ENCODE results near the gene DGKG. TPM values are rescaled to one million over a fixed set of nuclear protein-coding genes. Genes with fewer than 3 reads are reported as not detected.

DGKG gene
- total and polyA plus RNA-seq, 9 of the 15 experiments (the other 6 are each of a cell fraction or from before 2014, with no cell fraction given): 0.01 to 0.36 (median 0.15) TPM

DNA sequence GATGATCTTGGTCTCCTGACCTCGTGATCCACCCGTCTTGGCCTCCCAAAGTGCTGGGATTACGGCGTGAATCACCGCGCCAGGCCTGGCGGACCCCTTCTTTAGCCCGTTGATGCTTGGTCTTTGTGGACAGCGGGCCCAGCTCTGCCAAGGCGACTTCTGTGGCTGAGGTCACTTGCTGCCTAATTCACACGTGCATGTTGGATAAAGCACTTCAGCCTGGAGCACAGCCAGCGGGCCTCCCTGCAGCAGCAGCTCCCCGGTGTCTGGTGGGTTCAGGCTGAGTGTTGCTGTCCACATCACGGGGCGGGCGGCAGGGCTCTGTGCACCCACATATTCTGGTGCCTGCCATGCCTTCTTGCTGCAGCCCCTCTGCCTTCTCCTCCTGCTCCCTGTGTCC lies 88.4 kb downstream of the DGKG start:
- ChIA-PET POLR2A (interaction anchor here (0.6 to 0.9 kb wide), 4 partner anchors 11 to 708 kb away, joined by 3 to 6 read pairs (median 4); no protein-coding TSS in a partner anchor), CTCF (ENCODE audit: low intra/inter-chr PET ratio) (no interaction called here)
- Histone ChIP-seq H3K36me3 (ENCODE audit: control insufficient read depth, insufficient read depth, low read length) (no peaks in the 10 kb centered on the region), H3K9ac (ENCODE audit: insufficient read depth in 1 of 2, low read depth in 2 of 2, low read length in 2 of 2) (no peak overlapping the region), H3K27me3 (ENCODE audit: control insufficient read depth in 2 of 2, insufficient read depth in 2 of 2, low read length in 2 of 2) (peaks cover 12 to 40% of the 10 kb centered on the region in 2 experiments; a peak in 4 of 5 replicates), H2AFZ (ENCODE audit: low read depth, low read length) (no peak overlapping the region), H3K9me1 (ENCODE audit: control insufficient read depth, insufficient read depth, low read length) (no peaks in the 10 kb centered on the region), H3K4me2 (ENCODE audit: insufficient read depth, low read length) (no peak overlapping the region), H4K20me1 (replicated peaks; ENCODE audit: control insufficient read depth, insufficient read depth, low read length) (no peaks in the 10 kb centered on the region), H3K79me2 (ENCODE audit: control insufficient read depth, insufficient read depth, low read length) (no peaks in the 10 kb centered on the region), H3K9me3 (replicated peaks; ENCODE audit: control insufficient read depth, insufficient read depth, low read depth, low read length) (no peaks in the 10 kb centered on the region), H3K4me1 (replicated peaks in 1 of 2; ENCODE audit: control insufficient read depth in 2 of 2, insufficient read depth in 2 of 2, low read length in 2 of 2) (no peaks in the 10 kb centered on the region), H3K4me3 (no peak overlapping the region), H3K27ac (ENCODE audit: extremely low read depth, low read depth, low read length) (no peak overlapping the region)
- intact Hi-C loops (cut with micrococcal nuclease): no loop called here
- BruUV-seq (replicated peaks): no TSS peak
- DNase-seq (ENCODE audit: extremely low read depth in 1 of 4, low spot score in 3 of 4): no peak
- TF ChIP-seq NR2C2 (CRISPR knock-in tag; IDR thresholded peaks at IDR 0.05) (no peak), NR2C2 (tag; IDR thresholded peaks at IDR 0.05) (no peak), TCF7L2 (IDR thresholded peaks at IDR 0.05; ENCODE audit: low read depth, low read length) (no peak), SAFB (IDR thresholded peaks at IDR 0.05; ENCODE audit: borderline replicate concordance, low read depth, low read length) (no peak), NCOA1 (IDR thresholded peaks at IDR 0.05; ENCODE audit: low read depth) (no peak), BRF2 (IDR thresholded peaks at IDR 0.05; ENCODE audit: borderline replicate concordance, insufficient read depth, insufficient read length) (no peak), NFE2 (IDR thresholded peaks at IDR 0.05; ENCODE audit: low read depth) (no peak), GABPA (tag; conservative IDR thresholded peaks at IDR 0.05; ENCODE audit: low read depth) (no peak), ESRRA (IDR thresholded peaks at IDR 0.05; ENCODE audit: borderline replicate concordance, low read depth) (no peak), NFIC (IDR thresholded peaks at IDR 0.05) (no peak), HDGF (IDR thresholded peaks at IDR 0.05) (no peak), SMAD2 (IDR thresholded peaks at IDR 0.05; ENCODE audit: low read depth, low read length) (no peak)
- TF ChIP-seq, protein P1, sequence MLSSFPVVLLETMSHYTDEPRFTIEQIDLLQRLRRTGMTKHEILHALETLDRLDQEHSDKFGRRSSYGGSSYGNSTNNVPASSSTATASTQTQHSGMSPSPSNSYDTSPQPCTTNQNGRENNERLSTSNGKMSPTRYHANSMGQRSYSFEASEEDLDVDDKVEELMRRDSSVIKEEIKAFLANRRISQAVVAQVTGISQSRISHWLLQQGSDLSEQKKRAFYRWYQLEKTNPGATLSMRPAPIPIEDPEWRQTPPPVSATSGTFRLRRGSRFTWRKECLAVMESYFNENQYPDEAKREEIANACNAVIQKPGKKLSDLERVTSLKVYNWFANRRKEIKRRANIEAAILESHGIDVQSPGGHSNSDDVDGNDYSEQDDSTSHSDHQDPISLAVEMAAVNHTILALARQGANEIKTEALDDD (IDR thresholded peaks at IDR 0.05): no peak
- TF ChIP-seq, protein P2, sequence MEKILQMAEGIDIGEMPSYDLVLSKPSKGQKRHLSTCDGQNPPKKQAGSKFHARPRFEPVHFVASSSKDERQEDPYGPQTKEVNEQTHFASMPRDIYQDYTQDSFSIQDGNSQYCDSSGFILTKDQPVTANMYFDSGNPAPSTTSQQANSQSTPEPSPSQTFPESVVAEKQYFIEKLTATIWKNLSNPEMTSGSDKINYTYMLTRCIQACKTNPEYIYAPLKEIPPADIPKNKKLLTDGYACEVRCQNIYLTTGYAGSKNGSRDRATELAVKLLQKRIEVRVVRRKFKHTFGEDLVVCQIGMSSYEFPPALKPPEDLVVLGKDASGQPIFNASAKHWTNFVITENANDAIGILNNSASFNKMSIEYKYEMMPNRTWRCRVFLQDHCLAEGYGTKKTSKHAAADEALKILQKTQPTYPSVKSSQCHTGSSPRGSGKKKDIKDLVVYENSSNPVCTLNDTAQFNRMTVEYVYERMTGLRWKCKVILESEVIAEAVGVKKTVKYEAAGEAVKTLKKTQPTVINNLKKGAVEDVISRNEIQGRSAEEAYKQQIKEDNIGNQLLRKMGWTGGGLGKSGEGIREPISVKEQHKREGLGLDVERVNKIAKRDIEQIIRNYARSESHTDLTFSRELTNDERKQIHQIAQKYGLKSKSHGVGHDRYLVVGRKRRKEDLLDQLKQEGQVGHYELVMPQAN (IDR thresholded peaks at IDR 0.05; ENCODE audit: borderline replicate concordance): no peak
- no peak for FAIRE-seq
- ATAC-seq: no peak
- in situ Hi-C loops (cut with MboI): no loop called here
- 28% methylated on average over 16 of the region's 16 CpGs for WGBS (ENCODE audit: insufficient coverage, low coverage, missing lambda C conversion rate)
